GM12878 (cell line): Measurements from ENCODE around the gene LRP1B. TPM values are rescaled to one million over a fixed set of nuclear protein-coding genes. Genes with fewer than 3 reads are reported as not detected.

Experiments
- ATAC-seq: fragments of 200-7000 bp; cut with Tn5 transposase; 3 replicates; pipeline ENCODE4 v1.9.1; 2020; ENCODE audit warnings: mild to moderate bottlenecking, moderate library complexity
- BruUV-seq: library from RNA; stranded (reverse); fragments of 400-500 nt; replicated peaks from 2 replicates; lab custom pipeline; 2021; lab: Mats Ljungman, UMichigan
- CTCF ChIA-PET: fragments of 300-600 bp; sonication (Branson Sonifier 250); formaldehyde crosslinking; extraction: SDS; loops from one replicate; lab custom pipeline; 2021; ENCODE audit warnings: inconsistent platforms; lab: Yijun Ruan, JAX
- POLR2A ChIA-PET: fragments of 350-600 bp; formaldehyde crosslinking; extraction: SDS; loops from one replicate; lab custom pipeline; 2021; ENCODE audit warnings: inconsistent platforms; lab: Charles Lee
- RAD21 ChIA-PET: fragments of 300-600 bp; sonication (Branson Sonifier 250); formaldehyde crosslinking; loops from one replicate; lab custom pipeline; 2023; ENCODE audit warnings: antibody characterized with exemption; ENCODE audit not compliant: unreplicated experiment; lab: Charles Lee
- SMC1A ChIA-PET: fragments of 300-600 bp; sonication (Branson Sonifier 250); formaldehyde crosslinking; loops from one replicate; lab custom pipeline; 2023; ENCODE audit not compliant: unreplicated experiment, uncharacterized antibody; lab: Charles Lee
- DNase-seq: peaks from one replicate; pipeline ENCODE4 v3.0.0-alpha.2; 2011; ENCODE audit warnings: low read depth, low spot score
- FAIRE-seq: peaks from 3 replicates; lab custom pipeline; 2011; peaks lifted over from hg19 to GRCh38; lab: Jason Lieb, UNC
- H2AFZ ChIP-seq: 2 replicates; pipeline ENCODE4 v1.6.0; 2011; ENCODE audit warnings: low read depth, low read length, control low read depth; ENCODE audit not compliant: control insufficient read depth
- H3K27ac ChIP-seq: 2 replicates; pipeline ENCODE4 v1.5.1; 2011; ENCODE audit warnings: control low read depth; ENCODE audit not compliant: control insufficient read depth, insufficient read depth
- H3K27me3 ChIP-seq, 2 experiments: replicated peaks in 1 of 2; 2 replicates each; pipeline versions ENCODE4 v1.6.0 to v1.6.1; 2011; ENCODE audit warnings: low read length in 1 of 2; ENCODE audit not compliant: control insufficient read depth in 2 of 2, insufficient read depth in 2 of 2
- H3K36me3 ChIP-seq, 2 experiments: 2 replicates each; pipeline ENCODE4 v1.5.1; 2011; ENCODE audit warnings: low read length in 1 of 2; ENCODE audit not compliant: control insufficient read depth in 2 of 2, insufficient read depth in 2 of 2
- H3K4me1 ChIP-seq: 2 replicates; pipeline ENCODE4 v1.6.1; 2011; ENCODE audit warnings: mild to moderate bottlenecking, low read length, moderate library complexity, mixed read lengths; ENCODE audit not compliant: control insufficient read depth, insufficient read depth
- H3K4me2 ChIP-seq: 2 replicates; pipeline ENCODE4 v1.6.0; 2011; ENCODE audit warnings: control low read depth; ENCODE audit not compliant: control insufficient read depth, insufficient read depth
- H3K4me3 ChIP-seq: fragments of 200-600 bp; sonication (generic); 2 replicates; pipeline ENCODE4 v1.5.1; 2016
- H3K79me2 ChIP-seq: 2 replicates; pipeline ENCODE4 v1.6.0; 2011; ENCODE audit warnings: low read length; ENCODE audit not compliant: control insufficient read depth, insufficient read depth
- H3K9ac ChIP-seq: 2 replicates; pipeline ENCODE4 v1.8.0; 2011; ENCODE audit warnings: low read length, control low read depth, mixed read lengths; ENCODE audit not compliant: control insufficient read depth, insufficient read depth
- H3K9me3 ChIP-seq: replicated peaks from 3 replicates; pipeline ENCODE4 v1.5.1; 2011; ENCODE audit warnings: mild to moderate bottlenecking, low read length; ENCODE audit not compliant: control insufficient read depth, insufficient read depth
- H4K20me1 ChIP-seq: 2 replicates; pipeline ENCODE4 v1.6.0; 2011; ENCODE audit not compliant: control insufficient read depth, insufficient read depth
- ATF2 ChIP-seq: IDR thresholded peaks from 2 replicates; pipeline ENCODE4 v1.6.1; 2012; ENCODE audit warnings: low read length, inconsistent platforms
- BRCA1 ChIP-seq: IDR thresholded peaks from 2 replicates; pipeline ENCODE4 v1.6.1; 2011; ENCODE audit warnings: low read depth, low read length, improper control_type of control experiment
- DPF2 ChIP-seq: fragments of 450-650 bp; IDR thresholded peaks from 2 replicates; pipeline ENCODE4 v1.6.1; 2017; ENCODE audit warnings: mild to moderate bottlenecking
- HDAC6 ChIP-seq: fragments of 200-600 bp; sonication (generic); IDR thresholded peaks from one replicate; pipeline ENCODE4 v1.8.0; 2017; ENCODE audit warnings: antibody characterized with exemption; ENCODE audit not compliant: unreplicated experiment
- HDGF ChIP-seq: fragments of 450-650 bp; IDR thresholded peaks from 2 replicates; pipeline ENCODE4 v1.6.1; 2016; ENCODE audit warnings: antibody characterized with exemption
- IKZF1 ChIP-seq: fragments of 450-650 bp; conservative IDR thresholded peaks from 2 replicates; pipeline ENCODE4 v1.6.1; 2017; ENCODE audit warnings: antibody characterized with exemption, mild to moderate bottlenecking
- KAT2A ChIP-seq: conservative IDR thresholded peaks from 2 replicates; pipeline ENCODE4 v1.6.1; 2011; ENCODE audit warnings: low read depth, low read length; ENCODE audit not compliant: control insufficient read depth
- MAX ChIP-seq: IDR thresholded peaks from 2 replicates; pipeline ENCODE4 v1.6.1; 2012; ENCODE audit warnings: low read depth, low read length, improper control_type of control experiment
- MEF2A ChIP-seq: IDR thresholded peaks from 2 replicates; pipeline ENCODE4 v1.6.1; 2011; ENCODE audit warnings: low read depth, mild to moderate bottlenecking, low read length, moderate library complexity; ENCODE audit not compliant: insufficient read depth
- MYC ChIP-seq: IDR thresholded peaks from 2 replicates; pipeline ENCODE4 v1.6.1; 2011; ENCODE audit warnings: mild to moderate bottlenecking, low read length, moderate library complexity, inconsistent platforms; ENCODE audit not compliant: insufficient read depth, insufficient replicate concordance, insufficient read length, severe bottlenecking
- NFXL1 ChIP-seq: fragments of 450-650 bp; IDR thresholded peaks from 2 replicates; pipeline ENCODE4 v1.6.1; 2017; ENCODE audit warnings: antibody characterized with exemption, mild to moderate bottlenecking, borderline replicate concordance
- RAD21 ChIP-seq: IDR thresholded peaks from 2 replicates; pipeline ENCODE4 v1.6.1; 2011; ENCODE audit warnings: mild to moderate bottlenecking, low read depth, low read length, moderate library complexity; ENCODE audit not compliant: insufficient read depth
- RAD51 ChIP-seq: fragments of 450-650 bp; IDR thresholded peaks from 2 replicates; pipeline ENCODE4 v1.6.1; 2016; ENCODE audit warnings: moderate library complexity, mild to moderate bottlenecking, inconsistent platforms
- RB1 ChIP-seq: fragments of 450-650 bp; formaldehyde crosslinking; IDR thresholded peaks from 2 replicates; pipeline ENCODE4 v1.6.1; 2017; ENCODE audit warnings: mild to moderate bottlenecking, borderline replicate concordance
- RBBP5 ChIP-seq: fragments of 200-600 bp; sonication (generic); conservative IDR thresholded peaks from 2 replicates; pipeline ENCODE4 v1.6.1; 2016
- SMAD5 ChIP-seq: IDR thresholded peaks from 2 replicates; pipeline ENCODE4 v1.6.1; 2016; ENCODE audit warnings: antibody characterized with exemption, low read depth
- SP1 ChIP-seq: IDR thresholded peaks from one replicate; pipeline ENCODE4 v1.6.1; 2011; ENCODE audit warnings: low read depth, low read length
- SREBF1 ChIP-seq: IDR thresholded peaks from 2 replicates; pipeline ENCODE4 v1.6.1; 2012; ENCODE audit warnings: mild to moderate bottlenecking, low read length
- SUPT20H ChIP-seq: IDR thresholded peaks from 2 replicates; pipeline ENCODE4 v1.6.1; 2011; ENCODE audit warnings: low read depth, mild to moderate bottlenecking, low read length, moderate library complexity, borderline replicate concordance; ENCODE audit not compliant: control insufficient read depth
- WGBS: methylation state at CpG from one replicate; pipeline ENCODE4 v1.1.6; 2016; ENCODE audit warnings: low lambda C conversion rate; ENCODE audit not compliant: insufficient replicate concordance, insufficient coverage; ENCODE audit errors: missing lambda C conversion rate; 5-methylcytosine and 5-hydroxymethylcytosine counted together
- in situ Hi-C: fragments of 300-500 bp; cut with MboI; formaldehyde crosslinking; loops from 9 replicates; pipeline ENCODE4 v1.14.3; 2018; ENCODE audit warnings: mixed read lengths
- intact Hi-C: fragments of 100-400 bp; cut with micrococcal nuclease; formaldehyde crosslinking; loops from one replicate; pipeline ENCODE4 v1.14.2; 2022; ENCODE audit not compliant: unreplicated experiment
- polyA plus RNA-seq, 11 experiments: library from polyadenylated mRNA; depleted of rRNA in 4 of 11; unstranded in 6 of 11; stranded (reverse) in 5 of 11; fragments of >200 nt; fragmentation: Nextera tagmentation in 4 of 11; fragmentation: Illumina TruSeq in 1 of 11; extraction: Ambion mirVana in 4 of 11; extraction: Trizol in 1 of 11; gene quantifications; 1 replicate in 1 of 11; 2 replicates in 10 of 11; pipeline versions ENCODE4 v1.2.1 to v1.2.3, GENCODE V29; 2011 to 2016; ENCODE audit warnings: inconsistent platforms in 2 of 11, missing spikeins in 2 of 11, low read depth in 1 of 11
- total RNA-seq, 4 experiments: library from RNA; depleted of rRNA in 3 of 4; stranded (reverse); fragments of >200 nt in 3 of 4; fragmentation: Illumina TruSeq in 1 of 4; extraction: Trizol in 1 of 4; gene quantifications; 2 replicates each; pipeline versions ENCODE4 v1.2.1 to v1.2.3, GENCODE V29; 2013 to 2021

The LRP1B gene
- total and polyA plus RNA-seq, 10 of the 15 experiments (the other 5 are each of a cell fraction or from before 2014, with no cell fraction given) = under 0.01 to 0.06 (median 0.03) TPM; not detected in 5

- in situ Hi-C loops = no loop called here
- Histone ChIP-seq H4K20me1 (no peaks in the 10 kb centered on the region), H3K27ac (no peak overlapping the region), H3K9ac (no peak overlapping the region), H3K4me2 (no peak overlapping the region), H3K27me3 (no peaks in the 10 kb centered on the region), H3K36me3 (no peaks in the 10 kb centered on the region), H3K4me3 (no peak overlapping the region), H3K4me1 (no peaks in the 10 kb centered on the region), H3K9me3 (no peaks in the 10 kb centered on the region), H3K79me2 (no peaks in the 10 kb centered on the region), H2AFZ (no peak overlapping the region)
- no TSS peak for BruUV-seq
- intact Hi-C loops = no loop called here
- WGBS = 53% methylated on average over 1 of the region's 1 CpG
- RAD21 ChIA-PET = no interaction called here
- FAIRE-seq (no peak), ATAC-seq (no peak), DNase-seq (no peak)
- SMC1A ChIA-PET = no interaction called here
- POLR2A ChIA-PET = no interaction called here
- CTCF ChIA-PET = no interaction called here
- no peak for TF ChIP-seq HDAC6
- no peak for TF ChIP-seq RB1
- TF ChIP-seq SREBF1 = no peak
- TF ChIP-seq NFXL1 = no peak
- no peak for TF ChIP-seq SMAD5
- no peak for TF ChIP-seq MAX
- TF ChIP-seq MYC = no peak
- TF ChIP-seq RAD51 = no peak
- TF ChIP-seq DPF2 = no peak
- no peak for TF ChIP-seq RBBP5
- TF ChIP-seq RAD21 = no peak
- no peak for TF ChIP-seq MEF2A
- no peak for TF ChIP-seq KAT2A
- TF ChIP-seq SUPT20H = no peak
- TF ChIP-seq BRCA1 = no peak
- TF ChIP-seq IKZF1 = no peak
- no peak for TF ChIP-seq SP1
- TF ChIP-seq HDGF = no peak
- no peak for TF ChIP-seq ATF2
Measured at GRCh38 chr2:140998577-140998976, 1132.2 kb downstream of the LRP1B start.
